WTC11 (cell line): ENCODE data around the gene TCF7L1. TPM values are rescaled to one million over a fixed set of nuclear protein-coding genes. Genes with fewer than 3 reads are reported as not detected.

Experiments used
- ATAC-seq: fragments of 200-7000 bp; cut with Tn5 transposase; 2 replicates; pipeline ENCODE4 v1.10.0; 2021; ENCODE audit warnings: mild to moderate bottlenecking, moderate library complexity
- CTCF ChIA-PET: fragments of 300-600 bp; sonication (Branson Sonifier 250); formaldehyde crosslinking; loops from one replicate; lab custom pipeline; 2021; ENCODE audit warnings: antibody characterized with exemption; lab: Charles Lee
- POLR2A ChIA-PET: fragments of 350-600 bp; sonication (Branson Sonifier 250); formaldehyde crosslinking; loops from one replicate; lab custom pipeline; 2021; ENCODE audit warnings: antibody characterized with exemption; lab: Charles Lee
- DNase-seq: peaks from one replicate; pipeline ENCODE4 v3.0.0; 2021; ENCODE audit warnings: low spot score
- H3K27ac Mint-ChIP-seq: 2 replicates; pipeline ENCODE4 v1.8.0; 2021; ENCODE audit warnings: mixed read lengths
- H3K27me3 Mint-ChIP-seq: 2 replicates; pipeline ENCODE4 v1.8.0; 2021; ENCODE audit warnings: low read depth, mild to moderate bottlenecking, moderate library complexity, mixed read lengths
- H3K36me3 Mint-ChIP-seq: 2 replicates; pipeline ENCODE4 v1.8.0; 2021; ENCODE audit warnings: mixed read lengths
- H3K4me1 Mint-ChIP-seq: 2 replicates; pipeline ENCODE4 v1.8.0; 2022; ENCODE audit warnings: mixed read lengths
- H3K4me3 Mint-ChIP-seq: 2 replicates; pipeline ENCODE4 v1.8.0; 2021; ENCODE audit warnings: mild to moderate bottlenecking, moderate library complexity, mixed read lengths
- H3K9me3 Mint-ChIP-seq: 2 replicates; pipeline ENCODE4 v1.8.0; 2021; ENCODE audit warnings: mixed read lengths
- ATF2 ChIP-seq: sonication (generic); formaldehyde crosslinking; IDR thresholded peaks from 2 replicates; pipeline ENCODE4 v1.8.1; 2022; ENCODE audit warnings: low read depth, missing genetic modification reagents, borderline replicate concordance
- CREB1 ChIP-seq: sonication (generic); formaldehyde crosslinking; IDR thresholded peaks from 2 replicates; pipeline ENCODE4 v1.8.0; 2023; ENCODE audit warnings: mild to moderate bottlenecking, missing genetic modification reagents
- EMX1 ChIP-seq: fragments of 250-450 bp; sonication (Bioruptor Pico); IDR thresholded peaks from 2 replicates; pipeline ENCODE4 v1.8.0; 2021; ENCODE audit warnings: mild to moderate bottlenecking
- ERG ChIP-seq: fragments of 250-450 bp; sonication (Bioruptor Pico); IDR thresholded peaks from 2 replicates; pipeline ENCODE4 v1.8.0; 2021; ENCODE audit warnings: mild to moderate bottlenecking
- FOXJ3 ChIP-seq: sonication (generic); formaldehyde crosslinking; IDR thresholded peaks from 2 replicates; pipeline ENCODE4 v1.9.0; 2021; ENCODE audit warnings: missing genetic modification reagents, mild to moderate bottlenecking, borderline replicate concordance
- FOXP1 ChIP-seq: sonication (generic); formaldehyde crosslinking; IDR thresholded peaks from 2 replicates; pipeline ENCODE4 v1.8.0; 2022; ENCODE audit warnings: missing genetic modification reagents, mild to moderate bottlenecking, moderate library complexity, borderline replicate concordance
- FOXP4 ChIP-seq: sonication (generic); formaldehyde crosslinking; IDR thresholded peaks from 2 replicates; pipeline ENCODE4 v1.8.0; 2022; ENCODE audit warnings: mild to moderate bottlenecking, missing genetic modification reagents
- GABPB1 ChIP-seq: sonication (generic); formaldehyde crosslinking; IDR thresholded peaks from 2 replicates; pipeline ENCODE4 v1.8.1; 2023; ENCODE audit warnings: mild to moderate bottlenecking, missing genetic modification reagents
- GRHL2 ChIP-seq: fragments of 250-450 bp; sonication (Bioruptor Pico); IDR thresholded peaks from 2 replicates; pipeline ENCODE4 v1.8.0; 2022; ENCODE audit warnings: mild to moderate bottlenecking, moderate library complexity; ENCODE audit not compliant: insufficient replicate concordance, severe bottlenecking
- GTF2I ChIP-seq: fragments of 250-450 bp; sonication (Bioruptor Pico); conservative IDR thresholded peaks from 2 replicates; pipeline ENCODE4 v1.4.0; 2021; ENCODE audit warnings: mild to moderate bottlenecking
- NR1H2 ChIP-seq: sonication (generic); formaldehyde crosslinking; IDR thresholded peaks from 2 replicates; pipeline ENCODE4 v1.9.0; 2021; ENCODE audit warnings: mild to moderate bottlenecking, moderate library complexity, missing genetic modification reagents
- USF1 ChIP-seq: sonication (generic); formaldehyde crosslinking; IDR thresholded peaks from 2 replicates; pipeline ENCODE4 v1.8.0; 2022; ENCODE audit warnings: mild to moderate bottlenecking, missing genetic modification reagents
- ZNF138 ChIP-seq: sonication (generic); formaldehyde crosslinking; conservative IDR thresholded peaks from 2 replicates; pipeline ENCODE4 v1.8.1; 2022; ENCODE audit warnings: mild to moderate bottlenecking, moderate library complexity, missing genetic modification reagents
- ZNF263 ChIP-seq: sonication (generic); formaldehyde crosslinking; IDR thresholded peaks from 2 replicates; pipeline ENCODE4 v1.8.1; 2022; ENCODE audit warnings: low read depth, mild to moderate bottlenecking, moderate library complexity, missing genetic modification reagents
- ZNF317 ChIP-seq: sonication (generic); formaldehyde crosslinking; IDR thresholded peaks from 2 replicates; pipeline ENCODE4 v1.8.1; 2023; ENCODE audit warnings: low read depth, mild to moderate bottlenecking, moderate library complexity, missing genetic modification reagents, borderline replicate concordance
- ZNF425 ChIP-seq: fragments of 250-450 bp; sonication (Bioruptor Pico); conservative IDR thresholded peaks from 2 replicates; pipeline ENCODE4 v1.9.0; 2021; ENCODE audit warnings: mild to moderate bottlenecking
- ZNF532 ChIP-seq: fragments of 250-450 bp; sonication (Bioruptor Pico); IDR thresholded peaks from 2 replicates; pipeline ENCODE4 v1.9.0; 2021; ENCODE audit warnings: mild to moderate bottlenecking, borderline replicate concordance
- total RNA-seq: library from RNA; stranded (reverse); gene quantifications from 3 replicates; pipeline ENCODE4 v1.2.3, GENCODE V29; 2021

The TCF7L1 gene
- total RNA-seq, 1 experiment from 2014 or later = 104 TPM

- Mint-ChIP-seq H3K27me3 (no peaks in the 10 kb centered on the region), H3K4me1 (peaks cover 75% of the 10 kb centered on the region), H3K36me3 (peaks cover 20% of the 10 kb centered on the region), H3K4me3 (no peak overlapping the region), H3K27ac (peak overlapping the region; percentile 5; the same call in 1 of the 2 replicates)
- no peak for DNase-seq
- CTCF ChIA-PET = interaction anchor here (0.9 to 1.4 kb wide), 6 partner anchors 13 to 131 kb away, joined by 3 to 6 read pairs (median 3); partner anchors contain the start of gene TCF7L1
- no peak for ATAC-seq
- TF ChIP-seq GTF2I (CRISPR knock-in tag) (no peak), FOXP1 (CRISPR knock-in tag) (no peak), ZNF263 (no peak), ZNF317 (CRISPR knock-in tag) (no peak), ERG (CRISPR knock-in tag) (no peak)
- TF ChIP-seq, all 79 proteins: peak for 0
- POLR2A ChIA-PET = no interaction called here
- no peaks in the 10 kb centered on the region for H3K9me3 Mint-ChIP-seq
Observed at GRCh38 chr2:85263591-85263990, 130.4 kb downstream of the TCF7L1 start.

- H3K27ac Mint-ChIP-seq = peak overlapping the region; percentile 55
- no peak for TF ChIP-seq FOXJ3 (CRISPR knock-in tag)
- TF ChIP-seq GRHL2 (CRISPR knock-in tag) = no peak
- TF ChIP-seq USF1 (CRISPR knock-in tag) = no peak
- TF ChIP-seq, all 79 proteins: peak for 0
- Mint-ChIP-seq H3K9me3 (no peaks in the 10 kb centered on the region), H3K27me3 (no peaks in the 10 kb centered on the region), H3K36me3 (peaks cover 20% of the 10 kb centered on the region), H3K4me3 (no peak overlapping the region), H3K4me1 (peaks cover 71% of the 10 kb centered on the region)
- POLR2A ChIA-PET = no interaction called here
- DNase-seq (no peak), ATAC-seq (peak; percentile 54)
- CTCF ChIA-PET = interaction anchor here (0.6 to 1.4 kb wide), 5 partner anchors 8 to 132 kb away, joined by 3 to 7 read pairs (median 3); partner anchors contain the start of gene TCF7L1
Observed at GRCh38 chr2:85264471-85264870, 131.3 kb downstream of the TCF7L1 start.

GRCh38 chr2:85265304-85265703 lies 132.1 kb downstream of the TCF7L1 start:
- TF ChIP-seq CREB1 (CRISPR knock-in tag) (no peak), ERG (CRISPR knock-in tag) (no peak), ZNF317 (CRISPR knock-in tag) (no peak), ZNF138 (CRISPR knock-in tag) (no peak), FOXP4 (CRISPR knock-in tag) (no peak), EMX1 (CRISPR knock-in tag) (no peak), ATF2 (CRISPR knock-in tag) (no peak), ZNF532 (CRISPR knock-in tag) (no peak), NR1H2 (CRISPR knock-in tag) (no peak), GABPB1 (CRISPR knock-in tag) (no peak), ZNF425 (CRISPR knock-in tag) (no peak)
- H3K27ac Mint-ChIP-seq = peak overlapping the region; percentile 28
- DNase-seq (no peak), ATAC-seq (no peak)
- H3K27me3 Mint-ChIP-seq = no peaks in the 10 kb centered on the region
- H3K36me3 Mint-ChIP-seq = peaks cover 25% of the 10 kb centered on the region
- H3K9me3 Mint-ChIP-seq = no peaks in the 10 kb centered on the region
- ChIA-PET CTCF (interaction anchor here (0.6 to 5.1 kb wide), 9 partner anchors 9 to 117 kb away, joined by 3 to 45 read pairs (median 4); no protein-coding TSS in a partner anchor), POLR2A (interaction anchor here (0.5 kb wide), 1 partner anchor 53 kb away, joined by 3 read pairs; no protein-coding TSS in a partner anchor)
- H3K4me1 Mint-ChIP-seq = peaks cover 70% of the 10 kb centered on the region
- H3K4me3 Mint-ChIP-seq = no peak overlapping the region
